DOHH2 (cell line): ENCODE measurements around the gene MOGAT2.

Experiments used
- H3F3A ChIP-seq: fragments of 200-600 bp; sonication (generic), shearing (Covaris generic); 2 replicates; pipeline ENCODE4 v1.6.0; 2016; ENCODE audit warnings: antibody characterized with exemption, mild to moderate bottlenecking; ENCODE audit not compliant: control insufficient read depth, insufficient read depth
- H3K27ac ChIP-seq: fragments of 200-600 bp; sonication (generic); 2 replicates; pipeline ENCODE4 v1.5.1; 2014; ENCODE audit warnings: low read depth, mild to moderate bottlenecking, low read length, moderate library complexity
- H3K27me3 ChIP-seq: fragments of 200-600 bp; sonication (generic); 2 replicates; pipeline ENCODE4 v1.6.1; 2014; ENCODE audit warnings: mild to moderate bottlenecking, low read length, mixed read lengths; ENCODE audit not compliant: control insufficient read depth
- H3K36me3 ChIP-seq: fragments of 200-600 bp; sonication (generic); 2 replicates; pipeline ENCODE4 v1.6.1; 2014; ENCODE audit warnings: mild to moderate bottlenecking, low read length, moderate library complexity, mixed read lengths; ENCODE audit not compliant: control insufficient read depth
- H3K4me1 ChIP-seq: fragments of 200-600 bp; sonication (generic); 2 replicates; pipeline ENCODE4 v1.6.1; 2014; ENCODE audit warnings: mild to moderate bottlenecking, low read length, mixed read lengths; ENCODE audit not compliant: control insufficient read depth
- H3K4me2 ChIP-seq: fragments of 200-600 bp; sonication (generic); 2 replicates; pipeline ENCODE4 v1.6.0; 2014; ENCODE audit warnings: mild to moderate bottlenecking, low read length, moderate library complexity
- H3K4me3 ChIP-seq: fragments of 200-600 bp; sonication (generic); 2 replicates; pipeline ENCODE4 v1.5.1; 2014; ENCODE audit warnings: mild to moderate bottlenecking, low read length, mixed read lengths
- H3K79me2 ChIP-seq: fragments of 200-600 bp; sonication (generic); 2 replicates; pipeline ENCODE4 v1.6.1; 2014; ENCODE audit warnings: mild to moderate bottlenecking, low read length, mixed read lengths; ENCODE audit not compliant: control insufficient read depth
- H3K9me2 ChIP-seq: fragments of 200-600 bp; sonication (generic); replicated peaks from 2 replicates; pipeline ENCODE4 v1.6.1; 2014; ENCODE audit warnings: mild to moderate bottlenecking, low read length, mixed read lengths; ENCODE audit not compliant: control insufficient read depth
- H3K9me3 ChIP-seq: fragments of 200-600 bp; sonication (generic); 2 replicates; pipeline ENCODE4 v1.6.1; 2014; ENCODE audit warnings: antibody characterized with exemption, low read length, mixed read lengths; ENCODE audit not compliant: control insufficient read depth, insufficient read depth
- H4K20me1 ChIP-seq: fragments of 200-600 bp; sonication (generic); 2 replicates; pipeline ENCODE4 v1.6.0; 2014; ENCODE audit warnings: low read depth, mild to moderate bottlenecking, antibody characterized with exemption, low read length, moderate library complexity; ENCODE audit not compliant: control insufficient read depth, insufficient read depth
- EZH2phosphoT487 ChIP-seq: fragments of 200-600 bp; sonication (generic); IDR thresholded peaks from 2 replicates; pipeline ENCODE4 v1.6.1; 2017; ENCODE audit warnings: borderline replicate concordance, mild to moderate bottlenecking, antibody characterized with exemption, low read length, moderate library complexity, mixed read lengths
- TF ChIP-seq, protein P1 (sequence below): fragments of 200-600 bp; sonication (generic); IDR thresholded peaks from one replicate; pipeline ENCODE4 v1.5.1; 2014; ENCODE audit warnings: antibody characterized with exemption, mild to moderate bottlenecking, low read depth, low read length; ENCODE audit not compliant: poor library complexity, severe bottlenecking

The MOGAT2 gene

GRCh38 chr11:75762158-75762557, 44.5 kb downstream of the MOGAT2 start:
- H3K27ac ChIP-seq: no peak overlapping the region
- TF ChIP-seq, protein P1, sequence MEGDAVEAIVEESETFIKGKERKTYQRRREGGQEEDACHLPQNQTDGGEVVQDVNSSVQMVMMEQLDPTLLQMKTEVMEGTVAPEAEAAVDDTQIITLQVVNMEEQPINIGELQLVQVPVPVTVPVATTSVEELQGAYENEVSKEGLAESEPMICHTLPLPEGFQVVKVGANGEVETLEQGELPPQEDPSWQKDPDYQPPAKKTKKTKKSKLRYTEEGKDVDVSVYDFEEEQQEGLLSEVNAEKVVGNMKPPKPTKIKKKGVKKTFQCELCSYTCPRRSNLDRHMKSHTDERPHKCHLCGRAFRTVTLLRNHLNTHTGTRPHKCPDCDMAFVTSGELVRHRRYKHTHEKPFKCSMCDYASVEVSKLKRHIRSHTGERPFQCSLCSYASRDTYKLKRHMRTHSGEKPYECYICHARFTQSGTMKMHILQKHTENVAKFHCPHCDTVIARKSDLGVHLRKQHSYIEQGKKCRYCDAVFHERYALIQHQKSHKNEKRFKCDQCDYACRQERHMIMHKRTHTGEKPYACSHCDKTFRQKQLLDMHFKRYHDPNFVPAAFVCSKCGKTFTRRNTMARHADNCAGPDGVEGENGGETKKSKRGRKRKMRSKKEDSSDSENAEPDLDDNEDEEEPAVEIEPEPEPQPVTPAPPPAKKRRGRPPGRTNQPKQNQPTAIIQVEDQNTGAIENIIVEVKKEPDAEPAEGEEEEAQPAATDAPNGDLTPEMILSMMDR: no peak
- no peak for TF ChIP-seq EZH2phosphoT487
- H3K27me3 ChIP-seq: 0 out of 2 replicates have a peak, but pooled peaks cover 3% of the 10 kb centered on the region
- no peaks in the 10 kb centered on the region for H3K4me1 ChIP-seq
- H3K9me3 ChIP-seq: no peaks in the 10 kb centered on the region
- H3K4me3 ChIP-seq: no peak overlapping the region
- no peaks in the 10 kb centered on the region for H3K36me3 ChIP-seq
- H3F3A ChIP-seq: no peaks in the 10 kb centered on the region
- H3K4me2 ChIP-seq: no peak overlapping the region
- no peaks in the 10 kb centered on the region for H4K20me1 ChIP-seq
- no peaks in the 10 kb centered on the region for H3K79me2 ChIP-seq
- no peaks in the 10 kb centered on the region for H3K9me2 ChIP-seq

GRCh38 chr11:75762885-75763284, 45.2 kb downstream of the MOGAT2 start:
- H3K9me2 ChIP-seq: no peaks in the 10 kb centered on the region
- no peaks in the 10 kb centered on the region for H3K9me3 ChIP-seq
- no peaks in the 10 kb centered on the region for H3K27me3 ChIP-seq
- H3F3A ChIP-seq: no peaks in the 10 kb centered on the region
- no peaks in the 10 kb centered on the region for H3K36me3 ChIP-seq
- no peaks in the 10 kb centered on the region for H4K20me1 ChIP-seq
- no peak overlapping the region for H3K4me3 ChIP-seq
- H3K4me1 ChIP-seq: peaks cover 2% of the 10 kb centered on the region
- H3K79me2 ChIP-seq: no peaks in the 10 kb centered on the region
- no peak overlapping the region for H3K4me2 ChIP-seq
- no peak for TF ChIP-seq EZH2phosphoT487
- TF ChIP-seq, protein P1: no peak
- H3K27ac ChIP-seq: no peak overlapping the region

GRCh38 chr11:75763846-75764245, 46.2 kb downstream of the MOGAT2 start:
- TF ChIP-seq, protein P1: no peak
- no peak for TF ChIP-seq EZH2phosphoT487

DNA sequence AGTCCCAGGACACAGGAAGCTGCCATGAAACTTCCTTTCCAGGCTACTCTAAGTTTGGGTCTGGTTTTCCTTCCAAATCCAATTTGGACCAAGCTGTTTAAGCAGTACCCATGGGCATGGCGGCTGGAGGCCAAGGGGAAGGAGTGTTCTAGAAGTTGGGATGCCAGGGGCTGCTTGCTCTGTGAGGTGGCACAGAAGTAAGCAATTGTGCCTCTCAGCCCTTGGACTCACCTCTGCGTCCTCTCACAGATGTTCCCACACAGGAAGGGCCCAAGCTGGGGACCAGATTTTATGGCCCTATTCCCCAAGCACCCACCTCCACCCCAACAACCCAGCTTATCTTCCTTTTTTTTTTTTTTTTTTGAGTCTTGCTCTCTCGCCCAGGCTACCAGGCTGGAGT, 47.5 kb downstream of the MOGAT2 start:
- Histone ChIP-seq H3K27me3 (peaks cover 14% of the 10 kb centered on the region), H3K4me3 (no peak overlapping the region), H3K4me2 (no peak overlapping the region), H3K27ac (no peak overlapping the region), H3K9me2 (no peaks in the 10 kb centered on the region), H3K36me3 (no peaks in the 10 kb centered on the region), H3K4me1 (peaks cover 24% of the 10 kb centered on the region), H3K9me3 (no peaks in the 10 kb centered on the region), H3K79me2 (no peaks in the 10 kb centered on the region), H3F3A (no peaks in the 10 kb centered on the region), H4K20me1 (no peaks in the 10 kb centered on the region)
- no peak for TF ChIP-seq EZH2phosphoT487
- TF ChIP-seq, protein P1: no peak

More at GRCh38 chr11:75763846-75764245, 46.2 kb downstream of the MOGAT2 start:
- no peaks in the 10 kb centered on the region for H3K79me2 ChIP-seq
- H3K27me3 ChIP-seq: peaks cover 2% of the 10 kb centered on the region
- H4K20me1 ChIP-seq: no peaks in the 10 kb centered on the region
- no peaks in the 10 kb centered on the region for H3K9me3 ChIP-seq
- H3K4me3 ChIP-seq: no peak overlapping the region
- H3F3A ChIP-seq: no peaks in the 10 kb centered on the region
- no peaks in the 10 kb centered on the region for H3K36me3 ChIP-seq
- peaks cover 12% of the 10 kb centered on the region for H3K4me1 ChIP-seq
- no peak overlapping the region for H3K27ac ChIP-seq
- no peak overlapping the region for H3K4me2 ChIP-seq
- H3K9me2 ChIP-seq: no peaks in the 10 kb centered on the region
